DMS114 treated with DMSO at 0.1 percent for 48 hours (cell line): Measurements from ENCODE around the gene DTX3.
"Not testable (repeated sequence)": the region's sequence is repeated elsewhere in the genome, so short reads cannot be mapped to it uniquely, and the experiment has no call there.

Experiments used
- DNase-seq: peaks from one replicate; lab custom pipeline; 2025; ENCODE audit not compliant: unreplicated experiment; lab: John Stamatoyannopoulos, UW

Gene DTX3

DNA sequence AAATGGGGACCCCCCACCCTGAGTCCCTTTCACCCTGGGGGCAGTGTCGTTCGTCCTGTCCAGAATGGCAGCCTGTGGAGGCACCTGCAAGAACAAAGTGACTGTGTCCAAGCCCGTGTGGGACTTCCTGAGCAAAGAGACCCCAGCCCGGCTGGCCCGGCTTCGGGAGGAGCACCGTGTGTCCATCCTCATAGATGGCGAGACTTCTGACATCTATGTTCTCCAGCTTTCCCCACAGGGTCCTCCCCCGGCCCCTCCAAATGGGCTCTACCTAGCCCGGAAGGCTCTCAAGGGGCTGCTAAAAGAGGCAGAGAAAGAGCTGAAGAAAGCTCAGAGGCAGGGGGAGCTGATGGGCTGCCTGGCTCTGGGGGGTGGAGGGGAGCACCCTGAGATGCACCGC is 2.2 kb downstream of the DTX3 start:
- DNase-seq = no peak

- DNase-seq = no peak
Observed at GRCh38 chr12:57607958-57608663, 3.5 kb downstream of the DTX3 start.

- no peak for DNase-seq
Observed at GRCh38 chr12:57609101-57609780, 4.6 kb downstream of the DTX3 start.

DNA sequence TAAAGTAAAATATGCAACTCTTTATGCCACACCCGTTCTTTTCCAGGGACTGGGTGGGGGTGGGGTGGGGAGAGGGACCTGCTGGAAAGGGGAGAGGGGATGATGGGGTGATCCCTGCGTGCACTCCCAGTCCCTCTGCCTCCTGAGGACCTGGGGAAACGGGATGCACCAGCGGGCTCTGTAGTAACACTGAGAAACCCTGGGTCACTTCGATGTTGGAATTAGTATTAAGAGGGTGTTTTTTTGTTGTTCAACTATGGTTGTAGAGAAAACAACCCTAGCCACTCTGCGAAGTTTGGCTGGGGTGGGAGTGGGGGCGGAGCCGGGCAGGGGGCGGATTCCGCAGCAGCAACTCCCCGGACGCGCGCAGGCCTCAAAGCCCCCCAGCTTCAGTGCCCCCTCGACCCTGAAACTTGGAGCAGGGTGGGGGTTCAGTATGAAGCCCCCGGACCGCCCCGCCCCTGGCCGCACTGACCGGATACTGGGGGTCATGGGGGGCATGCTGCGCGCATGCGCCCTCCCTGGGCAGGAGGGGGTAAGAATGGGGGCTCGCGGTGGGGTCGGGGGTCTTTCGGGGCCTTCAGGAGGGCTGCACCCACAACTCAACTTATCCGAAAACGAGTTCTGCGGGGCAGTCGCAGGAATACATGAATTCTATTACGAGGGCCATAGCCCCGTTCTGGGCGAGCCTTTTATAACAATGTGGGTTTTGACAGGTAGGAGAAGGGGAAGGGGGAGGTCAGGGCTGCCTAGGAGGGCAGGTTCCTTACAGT is 5.3 kb downstream of the DTX3 start:
- no peak for DNase-seq

GRCh38 chr12:57610554-57611107 is 6.0 kb downstream of the DTX3 start:
- DNase-seq = no peak

DNA sequence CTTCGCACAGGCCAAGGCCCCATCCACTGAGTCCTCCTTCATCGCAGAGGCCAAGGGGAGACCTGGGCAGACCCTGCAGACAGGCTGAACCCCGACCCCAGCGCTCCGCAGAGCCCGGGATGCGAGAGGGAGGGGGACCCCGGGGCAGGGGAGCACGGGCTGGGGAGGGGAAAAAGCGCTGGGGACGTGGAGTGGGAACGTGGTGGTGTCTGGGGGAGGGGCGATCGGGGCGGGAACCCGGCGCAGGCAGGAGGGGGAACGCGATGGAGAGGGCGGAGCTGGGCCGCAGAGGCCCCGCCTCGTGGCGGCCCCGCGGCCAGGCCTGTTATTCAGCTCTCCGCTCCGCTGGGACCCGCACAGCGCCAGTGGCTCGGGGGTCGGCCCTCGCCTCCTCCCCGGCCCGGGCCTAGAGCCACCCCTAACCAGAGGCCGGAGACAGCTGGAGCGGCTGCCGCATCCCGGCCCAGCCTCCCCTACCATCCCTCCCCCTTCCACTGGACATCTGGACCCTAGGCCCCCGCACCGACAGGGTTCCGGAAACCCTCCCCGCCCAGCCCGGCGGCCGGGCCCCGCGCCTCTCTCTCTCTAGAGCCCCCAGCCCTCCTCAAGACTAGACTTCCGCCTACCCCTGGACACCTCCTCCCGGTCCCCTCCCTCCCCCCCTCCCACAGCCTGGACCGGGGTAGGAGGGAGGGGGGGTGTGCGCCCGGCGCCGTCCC is 6.6 kb downstream of the DTX3 start, which contains the start of gene ARHGEF25:
Gene ARHGEF25, plus strand, starts transcription at position 328 of the 719 bp plus-strand sequence. CDS start 460 bp downstream, outside the sequence.
- peak; percentile 34 for DNase-seq

DNA sequence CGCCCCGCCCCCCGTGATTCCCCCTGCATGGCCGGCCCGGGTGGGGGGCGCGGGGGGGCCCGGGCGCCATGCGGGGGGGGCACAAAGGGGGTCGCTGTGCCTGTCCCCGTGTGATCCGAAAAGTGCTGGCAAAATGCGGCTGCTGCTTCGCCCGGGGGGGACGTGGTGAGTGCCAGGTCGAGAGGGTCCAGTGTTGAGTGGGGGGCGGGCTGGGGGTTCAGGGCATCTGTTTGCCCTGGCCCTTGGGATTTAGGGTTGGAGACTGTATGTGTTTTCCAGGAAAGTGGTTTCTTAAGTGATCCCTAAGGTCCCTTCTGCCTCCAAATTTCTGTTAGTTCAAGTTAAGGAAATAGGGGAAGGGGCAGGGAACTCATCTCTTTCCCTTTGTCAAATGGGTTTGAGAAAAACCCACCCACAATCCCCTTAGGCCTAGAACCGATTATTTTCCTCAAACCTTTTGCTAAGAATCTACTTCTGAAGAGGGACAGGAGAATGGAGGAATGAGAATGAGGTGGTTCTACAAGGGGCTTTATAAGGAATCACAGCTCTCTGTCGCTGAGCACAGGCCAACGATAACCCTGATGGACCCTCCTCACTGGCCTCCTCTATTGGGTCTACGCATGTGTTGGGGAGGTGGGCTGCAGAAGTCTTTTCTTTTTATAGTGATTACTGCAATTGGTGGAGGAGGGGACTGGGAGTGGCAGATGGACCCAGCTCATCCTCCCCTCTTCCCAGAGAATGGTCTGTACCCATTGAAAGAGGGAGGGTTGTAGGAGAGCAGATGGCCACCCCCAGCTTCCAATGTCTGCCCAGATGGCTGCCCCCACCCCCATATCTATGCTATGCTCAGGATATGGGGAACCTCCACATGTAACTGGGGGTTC is 7.4 kb downstream of the DTX3 start:
- DNase-seq = no peak

- no peak for DNase-seq
Observed at GRCh38 chr12:57612711-57613426, 8.2 kb downstream of the DTX3 start.

- DNase-seq = no peak
Observed at GRCh38 chr12:57613427-57614109, 8.9 kb downstream of the DTX3 start.

DNA sequence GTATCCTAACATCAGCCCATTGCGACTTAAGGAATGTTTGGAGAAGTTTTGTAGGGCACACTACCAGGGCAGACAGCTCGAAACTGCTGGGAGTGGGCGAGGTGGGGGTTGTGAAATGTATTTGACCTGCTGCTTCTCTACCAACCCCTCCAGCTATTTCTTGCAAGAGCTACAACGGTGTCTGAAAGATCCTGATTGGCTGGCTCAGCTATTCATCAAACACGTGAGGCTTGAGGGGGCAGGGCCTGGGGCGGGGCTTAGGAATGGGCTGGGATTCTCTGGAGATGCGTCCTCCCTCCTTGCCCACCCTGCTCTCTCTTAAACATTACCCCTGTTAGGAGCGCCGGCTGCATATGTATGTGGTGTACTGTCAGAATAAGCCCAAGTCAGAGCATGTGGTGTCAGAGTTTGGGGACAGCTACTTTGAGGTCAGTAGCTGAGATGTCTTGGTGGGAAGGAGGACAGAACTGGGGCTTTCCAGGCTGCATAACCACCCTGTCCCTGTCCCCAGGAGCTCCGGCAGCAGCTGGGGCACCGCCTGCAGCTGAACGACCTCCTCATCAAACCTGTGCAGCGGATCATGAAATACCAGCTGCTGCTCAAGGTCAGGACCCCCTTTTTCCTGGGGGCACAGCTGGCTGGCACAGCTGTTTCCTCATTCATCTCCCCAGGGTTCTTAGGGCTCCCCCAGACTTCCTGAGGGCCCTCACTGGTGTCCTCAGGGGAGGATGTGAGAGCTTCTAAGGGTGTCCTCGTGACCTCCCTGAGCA is 9.7 kb downstream of the DTX3 start:
- DNase-seq = no peak

DNA sequence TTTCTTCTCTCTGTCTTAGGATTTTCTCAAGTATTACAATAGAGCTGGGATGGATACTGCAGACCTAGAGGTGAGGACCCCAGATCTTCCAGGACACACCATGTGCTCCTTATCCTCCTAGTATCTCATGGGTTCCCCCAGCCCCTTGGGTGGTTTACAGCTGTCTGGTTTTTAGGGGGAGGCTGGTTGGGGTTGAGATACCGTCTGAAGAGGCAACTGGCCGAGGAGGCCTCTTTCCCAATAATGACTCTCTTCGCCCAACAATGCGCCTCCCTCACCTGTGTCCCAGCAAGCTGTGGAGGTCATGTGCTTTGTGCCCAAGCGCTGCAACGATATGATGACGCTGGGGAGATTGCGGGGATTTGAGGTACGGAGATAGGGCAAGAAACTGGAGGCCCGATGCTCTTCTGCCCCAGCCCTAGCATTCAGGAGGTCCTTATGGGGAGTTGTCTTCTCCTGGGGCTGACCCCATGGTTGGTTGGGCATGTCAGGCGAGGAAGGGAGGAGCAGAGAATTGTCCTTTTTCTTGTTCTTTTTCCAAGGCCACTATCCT is 10.4 kb downstream of the DTX3 start:
- no peak for DNase-seq

- DNase-seq = no peak
Observed at GRCh38 chr12:57615637-57616036, 11.0 kb downstream of the DTX3 start.

GRCh38 chr12:57616383-57617101 is 11.9 kb downstream of the DTX3 start:
- DNase-seq = no peak

DNA sequence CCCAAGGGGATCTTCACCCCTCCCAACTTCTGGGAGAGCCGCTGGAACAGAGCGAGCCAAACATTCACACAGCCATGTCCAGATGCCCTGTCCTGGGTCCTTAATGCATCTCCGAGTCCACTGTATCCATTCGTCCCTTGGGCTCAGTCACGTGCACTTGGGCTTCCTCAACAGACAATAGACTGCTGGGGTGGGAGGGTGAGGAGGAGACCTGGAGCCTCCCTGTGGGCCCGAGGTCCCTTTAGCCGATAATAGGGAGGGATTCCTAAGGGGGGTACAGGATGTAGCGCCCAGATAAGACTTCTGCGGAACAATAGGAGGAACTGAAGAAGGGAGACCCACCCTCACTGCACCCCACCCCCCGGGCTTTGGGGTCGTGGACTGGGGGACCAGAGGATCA is 13.3 kb downstream of the DTX3 start:
- DNase-seq = no peak

DNA sequence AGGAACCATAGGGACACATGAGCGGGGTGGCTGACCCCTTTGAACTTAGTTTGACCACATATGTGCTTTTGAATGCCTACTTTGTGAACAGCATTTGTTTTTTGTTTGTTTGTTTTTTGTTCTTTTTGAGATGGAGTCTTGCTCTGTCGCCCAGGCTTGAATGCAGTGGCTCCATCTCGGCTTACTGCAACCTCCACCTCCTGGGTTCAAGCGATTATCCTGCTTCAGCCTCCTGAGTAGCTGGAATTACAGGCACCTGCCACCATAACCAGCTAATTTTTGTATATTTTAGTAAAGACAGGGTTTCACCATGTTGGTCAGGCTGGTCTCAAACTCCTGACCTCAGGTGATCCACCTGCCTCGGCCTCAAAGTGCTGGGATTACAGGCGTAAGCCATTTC is 13.8 kb downstream of the DTX3 start:
- not testable (repeated sequence) for DNase-seq

DNA sequence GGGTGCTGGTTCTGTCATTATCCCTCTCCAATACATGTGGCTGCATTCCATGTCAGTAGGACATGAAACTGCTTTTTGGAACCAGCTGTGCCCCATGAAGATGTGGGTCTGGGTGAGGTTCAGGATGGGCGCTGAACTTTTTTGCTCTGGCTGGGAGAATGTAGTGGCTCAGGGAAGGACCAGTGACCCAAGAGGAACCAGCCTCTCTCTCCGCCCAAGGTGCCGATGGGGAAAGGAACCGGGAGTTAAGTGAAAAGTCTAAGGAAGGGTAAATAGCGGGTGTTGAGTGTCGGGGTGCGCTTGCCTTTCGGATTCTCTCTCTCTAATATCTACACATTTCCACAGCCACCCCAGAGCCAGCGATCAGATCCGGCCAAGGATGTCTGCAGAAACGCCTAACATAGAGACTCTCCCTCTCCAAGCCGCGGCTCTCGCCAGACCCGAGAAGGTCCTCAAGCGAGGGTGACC is 14.4 kb downstream of the DTX3 start:
- DNase-seq = no peak
